HG03095 (cell line): Measurements from ENCODE around the gene CRYBG3.

Source experiments
- ATAC-seq: cut with Tn5 transposase; IDR thresholded peaks from one replicate; pipeline ENCODE4 v1.9.1; 2021; ENCODE audit warnings: moderate library complexity; ENCODE audit not compliant: unreplicated experiment

Gene CRYBG3

DNA sequence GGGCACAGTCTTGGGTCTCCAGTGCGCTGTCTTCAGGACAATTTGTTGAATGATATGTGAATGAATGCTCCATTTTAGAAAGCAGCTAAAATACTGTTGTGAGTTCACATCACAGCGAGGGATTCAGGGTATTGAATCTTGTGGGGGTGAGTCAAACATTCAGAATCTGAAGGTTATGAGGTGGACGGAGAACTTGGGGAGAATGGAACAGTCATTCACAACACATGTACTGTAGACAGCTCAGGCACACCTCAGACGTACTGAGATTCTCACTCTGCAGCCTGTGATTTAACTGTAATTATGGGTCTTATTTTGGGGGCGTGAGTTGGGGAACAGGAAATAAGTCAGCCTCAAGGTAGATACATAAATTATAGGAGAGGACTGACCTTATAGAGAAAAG lies 13.9 kb downstream of the CRYBG3 start:
- ATAC-seq, result no peak

DNA sequence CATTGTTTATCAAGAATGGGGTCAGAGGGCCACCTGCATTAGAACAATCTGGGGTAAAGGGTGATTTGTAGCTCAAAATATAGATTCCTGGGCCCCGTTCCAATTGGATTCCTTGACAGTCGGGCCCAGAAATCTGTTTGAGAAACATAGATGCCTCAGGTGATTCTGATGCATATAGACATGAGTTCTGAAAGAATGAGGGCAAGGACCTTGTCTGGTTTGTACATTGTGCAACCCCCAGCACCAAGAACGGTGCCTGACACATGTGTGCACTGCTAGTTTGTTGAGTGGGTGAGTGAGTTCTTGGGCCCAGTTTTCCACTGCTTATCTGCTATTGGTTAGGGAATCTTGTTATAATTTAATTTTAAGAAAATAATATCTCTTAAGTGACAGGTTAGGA lies 16.6 kb downstream of the CRYBG3 start:
- no peak for ATAC-seq

DNA sequence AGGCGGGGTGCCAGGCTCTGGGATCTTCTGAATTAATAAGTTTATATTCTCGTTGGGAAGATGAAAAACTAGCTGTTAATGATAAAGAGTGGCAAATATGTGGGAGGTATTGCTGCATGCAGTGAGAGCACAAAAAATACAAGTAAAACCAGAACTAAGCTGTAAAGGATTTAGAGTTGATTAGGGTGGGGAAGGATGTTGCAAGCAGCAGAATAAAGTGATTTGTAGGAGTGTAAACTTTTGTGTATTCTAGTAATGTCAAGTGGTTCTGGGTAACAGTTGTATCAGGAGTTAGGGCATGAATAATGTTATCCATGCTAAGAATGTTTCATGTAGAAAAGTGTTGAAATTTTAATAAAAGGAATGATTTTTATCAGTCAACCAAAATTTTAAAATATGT lies 18.1 kb downstream of the CRYBG3 start:
- no peak for ATAC-seq

DNA sequence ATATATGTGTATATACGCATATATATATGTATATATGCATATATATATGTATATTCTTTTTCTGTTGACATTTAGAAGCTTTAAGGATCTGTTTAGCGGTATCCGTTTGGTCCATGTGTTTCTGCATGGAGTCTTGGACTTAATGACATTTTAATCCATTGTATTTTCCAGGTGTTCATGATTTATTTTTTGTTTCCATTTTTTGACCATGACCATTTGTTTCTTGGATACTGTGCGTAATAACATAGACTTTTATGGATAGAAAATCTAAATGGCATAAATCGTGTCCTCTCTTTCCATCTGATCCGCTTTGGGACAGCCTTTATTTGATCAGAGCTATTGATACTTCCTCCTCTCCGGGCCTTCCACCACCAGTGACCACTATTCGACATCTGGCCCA lies 19.5 kb downstream of the CRYBG3 start:
- no peak for ATAC-seq

DNA sequence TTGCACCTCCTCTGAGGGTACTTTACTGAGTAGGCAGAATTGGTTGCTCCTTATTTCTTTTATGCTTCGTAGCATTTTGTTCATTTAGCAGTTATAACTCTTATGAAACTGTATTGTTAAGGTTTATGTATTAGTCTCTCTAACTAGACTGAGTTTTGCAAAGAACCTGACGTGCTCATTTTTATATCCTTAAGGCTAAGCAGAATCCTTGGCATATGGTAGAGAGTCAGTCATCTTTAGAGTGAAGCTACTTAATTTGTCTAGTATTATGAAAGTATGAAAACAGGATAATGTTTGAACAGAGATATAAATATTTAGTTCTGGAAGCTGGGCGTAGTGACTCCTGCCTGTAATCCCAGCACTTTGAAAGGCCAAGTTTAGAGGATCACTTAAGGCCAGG lies 20.1 kb downstream of the CRYBG3 start:
- no peak for ATAC-seq

DNA sequence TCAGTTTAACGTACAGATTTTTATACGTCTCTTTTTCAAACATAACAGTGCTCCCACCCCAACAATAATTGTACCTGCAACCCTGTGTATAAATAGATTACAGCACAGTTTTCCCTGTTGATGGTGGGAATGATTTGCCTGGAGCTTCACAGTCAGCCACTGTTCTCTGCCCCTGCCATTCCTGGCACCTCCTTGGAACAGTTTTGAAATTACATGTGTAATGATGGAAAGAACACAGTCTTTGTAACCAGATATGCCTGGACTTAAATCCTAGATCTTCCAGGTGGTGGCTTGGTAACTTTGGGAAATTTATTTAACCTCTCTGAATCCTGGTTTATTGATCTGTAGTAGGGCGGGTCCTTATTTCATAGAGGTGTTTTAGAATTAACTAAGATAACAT lies 27.0 kb downstream of the CRYBG3 start:
- ATAC-seq, result no peak

DNA sequence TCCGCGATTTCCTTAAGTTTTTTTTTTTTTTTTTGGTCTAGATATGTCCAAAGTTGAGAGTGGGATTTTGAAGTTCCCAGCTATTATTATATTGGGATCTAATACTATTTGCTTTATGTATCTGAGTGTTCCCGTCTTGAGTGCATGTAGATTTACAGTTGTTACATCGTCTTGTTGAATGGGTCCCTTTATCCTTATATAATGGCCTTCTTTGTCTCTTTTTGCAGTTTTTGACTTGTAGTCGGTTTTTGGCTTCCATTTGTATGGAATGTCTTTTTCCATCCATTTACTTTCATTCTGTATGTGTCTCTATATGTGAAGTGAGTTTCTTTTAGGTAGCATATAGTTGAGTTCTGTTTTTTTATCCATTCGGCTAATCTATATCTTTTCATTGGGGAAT lies 35.6 kb downstream of the CRYBG3 start:
- no peak for ATAC-seq

DNA sequence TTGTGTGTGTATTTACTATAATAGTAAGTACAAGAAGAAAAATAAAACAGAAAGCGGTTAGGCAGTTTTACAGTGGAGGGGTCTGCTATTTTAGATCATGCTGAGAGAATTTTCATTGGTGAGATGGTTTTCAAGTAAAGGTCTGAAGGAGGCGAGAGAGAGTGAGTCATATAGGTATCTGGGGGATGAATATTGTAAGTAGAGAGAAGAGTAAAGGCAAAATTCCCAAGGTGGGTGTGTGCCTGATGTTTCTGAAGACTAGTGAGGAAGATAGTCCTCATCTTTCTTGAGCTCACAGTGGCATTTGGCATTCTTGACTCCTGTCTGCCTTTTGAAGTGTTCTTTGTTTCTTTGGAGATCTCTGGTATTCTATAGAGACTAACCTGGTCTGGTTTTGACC lies 38.6 kb downstream of the CRYBG3 start:
- no peak for ATAC-seq

DNA sequence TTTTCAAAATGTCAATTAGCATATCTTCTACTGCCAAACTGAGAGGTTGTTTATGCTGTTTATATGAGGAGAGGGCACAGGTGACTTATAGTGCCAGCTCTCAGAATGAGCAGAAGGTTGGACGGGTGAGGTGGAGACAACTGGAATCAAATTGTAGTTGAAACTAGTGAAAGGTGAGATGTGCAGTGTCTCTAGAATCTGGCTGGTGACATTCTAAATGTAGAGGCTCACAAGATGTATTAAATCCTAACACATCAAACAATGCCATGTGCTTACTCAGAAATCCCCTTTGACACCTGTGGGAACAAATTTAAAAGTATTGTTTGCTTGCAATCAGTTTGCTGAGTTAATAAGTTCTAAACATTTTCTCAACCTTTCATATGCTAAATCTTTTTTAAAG lies 40.8 kb downstream of the CRYBG3 start:
- ATAC-seq, result no peak

DNA sequence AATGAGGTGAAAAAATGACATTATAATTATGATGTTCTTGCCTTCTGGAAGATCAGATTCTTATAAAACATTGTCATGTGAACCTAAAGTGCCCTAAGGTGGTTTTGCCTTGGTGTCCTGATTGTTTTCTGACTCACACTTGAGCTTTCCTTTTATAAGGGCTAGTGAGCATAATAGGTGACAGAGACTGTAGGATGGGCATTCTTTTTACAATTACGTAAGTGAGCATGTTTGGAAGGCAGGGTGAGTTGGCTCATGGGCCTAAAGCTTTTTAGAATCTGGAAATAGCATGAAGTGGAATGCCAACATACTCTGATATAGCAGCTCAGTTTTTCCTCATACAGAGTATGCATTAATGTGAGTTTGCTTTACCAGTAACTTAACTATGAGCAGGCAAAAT lies 41.2 kb downstream of the CRYBG3 start:
- no peak for ATAC-seq

DNA sequence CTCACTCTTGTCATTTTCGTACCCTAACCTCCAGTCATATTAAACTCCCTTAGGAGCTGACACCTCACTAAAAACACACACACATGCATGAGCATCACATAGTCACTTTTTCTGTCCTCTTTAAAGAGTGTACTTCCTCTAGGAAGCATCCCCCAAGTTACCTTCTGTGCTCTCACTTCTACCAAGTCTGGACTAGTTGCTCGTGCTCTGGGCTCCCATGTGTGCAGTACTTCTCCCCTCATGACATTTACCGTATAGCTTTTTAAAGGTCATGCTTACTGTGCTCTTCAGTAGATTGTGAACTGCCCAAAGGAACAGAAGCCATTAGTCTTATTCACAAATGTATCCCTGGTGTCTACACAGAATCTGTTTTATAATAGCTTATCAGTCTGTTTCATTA lies 42.0 kb downstream of the CRYBG3 start:
- ATAC-seq, result no peak

DNA sequence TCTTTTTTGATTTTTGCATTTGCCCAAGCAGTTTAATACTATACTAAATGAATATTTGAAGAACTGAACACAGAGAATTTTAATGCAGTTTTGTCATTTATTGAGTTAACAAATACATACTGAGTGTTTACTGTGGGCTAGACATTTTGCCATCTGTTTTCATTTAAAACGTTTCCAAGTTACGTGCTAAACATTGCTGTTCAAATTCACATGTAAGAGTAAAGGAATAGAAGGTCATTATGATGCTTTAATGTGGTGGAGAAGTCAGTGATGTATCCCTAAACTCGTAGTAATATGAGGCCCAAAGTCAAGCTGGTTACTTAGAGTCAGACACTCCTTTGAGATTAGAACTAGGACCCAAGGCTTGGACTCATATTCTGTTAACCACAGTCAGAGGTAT lies 49.4 kb downstream of the CRYBG3 start:
- no peak for ATAC-seq

DNA sequence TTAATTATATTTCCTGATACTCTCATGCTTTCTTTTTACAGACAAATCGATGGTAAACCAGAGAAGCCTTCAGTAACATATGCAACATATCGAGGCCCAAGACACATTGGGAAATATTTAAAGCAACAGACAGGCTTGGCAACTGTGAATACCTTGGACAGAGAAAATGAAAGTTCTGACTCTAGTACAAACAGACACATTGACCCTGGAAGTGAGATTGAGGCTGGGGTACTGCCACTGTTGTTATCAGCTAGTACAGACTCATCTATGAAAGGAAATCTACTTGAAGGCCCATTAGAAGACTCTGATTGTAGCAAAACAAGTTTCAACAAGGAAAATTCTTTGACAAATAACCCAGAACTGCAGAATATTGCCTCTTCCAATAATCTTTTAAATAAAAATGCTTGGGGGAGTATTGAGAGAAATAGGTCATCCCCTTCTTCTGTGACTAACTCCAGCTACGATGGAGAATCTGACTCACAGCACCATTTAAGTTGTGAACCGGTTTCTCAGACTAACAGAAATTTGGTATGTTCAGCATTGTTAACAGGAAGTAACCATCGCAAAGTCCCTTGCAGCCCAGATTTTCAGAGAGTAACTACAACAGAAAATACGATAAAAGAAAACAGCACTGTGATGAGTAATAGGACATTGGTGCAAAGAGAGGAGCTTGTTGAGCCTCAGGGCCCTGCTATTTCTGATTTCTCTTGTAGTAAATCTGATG lies 50.2 kb downstream of the CRYBG3 start:
- no peak for ATAC-seq

DNA sequence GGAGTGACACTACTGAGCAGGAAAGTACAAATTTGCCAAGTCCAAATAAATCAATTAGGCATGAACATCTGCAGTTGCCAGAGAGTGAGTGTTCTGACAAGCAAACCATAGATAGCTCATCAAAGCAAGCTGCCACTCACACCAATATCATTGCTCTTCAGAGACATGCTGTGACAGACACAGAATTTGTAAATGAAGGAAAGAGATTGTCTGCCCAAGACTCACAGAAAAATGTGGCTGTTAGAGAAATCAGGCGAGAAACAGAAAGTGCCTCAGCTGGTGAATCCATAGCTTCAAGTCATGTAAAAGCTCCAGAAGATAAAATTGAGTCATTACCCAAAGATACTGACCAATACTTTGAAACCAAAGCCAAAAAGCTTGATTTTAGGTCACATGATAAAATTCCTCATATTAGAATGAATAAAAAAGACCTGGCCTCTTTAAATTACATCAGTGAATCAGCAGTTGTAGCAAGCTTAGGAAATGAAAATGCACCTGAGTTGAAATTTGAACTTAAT lies 50.8 kb downstream of the CRYBG3 start:
- ATAC-seq, result no peak

DNA sequence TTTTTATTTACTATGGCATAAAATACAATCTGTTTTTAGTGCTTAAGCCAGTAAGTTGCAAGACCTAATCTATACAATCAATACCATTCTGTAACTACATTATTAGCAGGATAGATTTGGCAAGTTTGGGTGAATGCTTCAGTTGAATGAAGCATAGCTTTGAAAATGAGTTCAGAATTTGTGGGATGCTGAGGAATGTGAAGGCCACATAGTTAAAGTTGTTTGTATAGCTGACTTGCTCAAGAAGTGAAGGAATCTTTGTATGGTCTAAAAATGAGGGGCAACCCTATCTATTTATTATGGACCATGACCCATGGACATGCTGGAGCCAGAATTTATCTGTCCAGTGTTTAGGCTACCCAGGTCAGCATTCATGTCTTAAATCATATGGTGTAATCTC lies 58.5 kb downstream of the CRYBG3 start:
- ATAC-seq, result no peak

DNA sequence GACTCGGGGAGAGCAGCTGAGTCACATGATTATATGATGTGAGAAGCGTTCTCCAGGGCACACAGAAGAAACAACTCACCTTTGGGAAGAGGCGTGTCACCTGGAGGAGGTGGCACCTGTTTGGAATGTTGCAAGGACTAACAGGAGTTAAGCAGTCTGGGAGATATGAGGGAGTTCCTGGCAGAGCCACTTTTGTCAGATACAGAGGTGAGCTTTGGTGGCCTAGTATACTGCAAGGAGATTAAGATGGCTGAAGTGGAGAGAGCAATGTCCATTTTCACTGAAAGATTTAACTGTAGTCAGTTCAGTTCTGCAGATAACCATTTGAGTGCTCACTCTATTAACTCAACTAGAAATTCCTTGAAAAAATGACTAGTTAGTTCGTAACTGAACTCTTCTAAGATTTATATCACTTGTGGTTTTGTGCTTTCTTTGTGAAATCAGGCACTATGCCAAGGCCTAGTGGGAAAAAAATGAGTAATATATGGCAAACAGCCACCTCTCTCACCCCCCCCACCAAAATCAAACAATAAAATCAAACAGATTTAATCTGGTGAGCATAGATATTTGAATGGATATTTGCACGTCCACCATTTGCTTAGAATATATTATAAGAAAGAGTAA lies 61.3 kb downstream of the CRYBG3 start:
- no peak for ATAC-seq

DNA sequence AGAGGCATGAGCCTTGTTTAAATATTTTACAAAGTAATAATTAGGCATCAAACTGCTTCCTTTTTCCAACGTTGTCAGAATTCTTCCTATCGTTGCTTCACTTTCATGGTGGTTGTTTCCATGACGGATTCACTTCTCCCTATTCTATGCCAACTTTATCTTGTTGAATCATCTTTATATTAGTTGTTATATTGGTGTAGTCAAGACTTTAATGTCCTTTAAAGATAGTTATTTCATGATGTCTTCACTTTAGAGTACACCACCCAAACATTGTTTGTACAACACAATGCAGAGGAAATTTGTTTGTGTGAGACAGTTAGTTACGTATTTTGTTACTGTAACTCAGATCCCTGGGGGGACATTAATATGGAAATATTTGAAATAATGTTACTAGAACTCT lies 61.9 kb downstream of the CRYBG3 start:
- ATAC-seq, result no peak

DNA sequence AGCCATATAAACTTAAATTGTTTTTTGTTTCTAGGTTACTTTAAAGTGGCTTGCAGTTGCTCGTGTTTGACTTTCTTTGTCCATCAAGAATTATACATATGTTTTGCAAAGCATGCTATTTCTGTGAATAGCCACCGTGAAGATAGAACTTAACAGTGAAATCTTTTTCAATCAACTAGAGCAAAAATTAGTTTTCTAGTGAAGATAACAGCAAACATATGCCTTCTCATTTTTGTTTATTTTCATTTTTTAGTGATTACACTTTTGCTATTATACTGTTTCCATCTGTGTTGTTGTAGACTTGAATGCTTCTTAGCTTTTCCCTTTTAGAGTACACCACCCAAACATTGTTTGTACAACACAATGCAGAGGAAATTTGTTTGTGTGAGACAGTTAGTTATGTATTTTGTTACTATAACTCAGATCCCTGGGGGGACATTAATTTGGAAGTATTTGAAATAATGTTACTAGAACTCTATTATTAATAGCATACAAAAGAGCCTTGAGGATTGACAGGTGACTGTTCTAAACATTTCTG lies 62.8 kb downstream of the CRYBG3 start:
- ATAC-seq, result no peak

DNA sequence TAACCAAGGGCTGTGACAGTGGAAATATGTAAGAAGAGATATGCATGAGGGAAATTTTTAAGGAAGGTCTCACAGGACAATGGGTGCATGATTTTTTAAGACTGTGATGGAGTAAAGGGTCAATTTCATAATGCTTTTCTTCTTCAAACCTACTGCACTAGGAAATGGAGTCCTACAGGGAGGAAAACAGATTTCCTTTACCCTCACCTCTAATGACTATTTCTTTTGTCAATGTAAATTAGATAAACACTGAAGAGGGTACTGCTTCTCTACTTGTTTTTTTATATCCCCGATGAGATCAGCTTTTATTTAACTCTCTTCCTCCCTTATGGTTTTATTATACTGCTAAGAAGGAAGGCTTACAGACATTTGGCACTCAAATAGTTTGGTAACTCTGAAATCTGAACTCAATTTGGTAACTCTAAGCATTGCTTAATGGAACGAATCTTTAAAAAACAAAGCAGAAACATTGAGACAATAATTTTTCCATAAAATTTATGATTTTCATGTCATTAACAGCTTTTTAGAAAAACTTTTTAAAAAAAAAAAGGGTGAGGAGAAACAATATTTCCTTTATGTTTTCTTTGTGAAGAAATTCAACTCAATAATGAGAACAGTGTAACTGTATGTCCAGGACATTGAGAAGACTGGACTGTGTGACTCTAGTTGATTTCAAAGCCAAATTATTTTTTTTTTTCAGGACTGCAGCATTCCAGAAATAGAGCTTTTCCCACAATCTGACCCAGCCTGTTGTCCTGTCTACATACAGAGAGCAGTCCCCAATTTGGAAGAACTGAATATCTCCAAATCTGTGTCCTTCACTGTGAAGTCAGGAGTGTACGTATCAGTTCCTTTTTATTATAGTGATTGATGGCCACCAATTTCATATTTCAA lies 64.4 kb downstream of the CRYBG3 start:
- no peak for ATAC-seq

DNA sequence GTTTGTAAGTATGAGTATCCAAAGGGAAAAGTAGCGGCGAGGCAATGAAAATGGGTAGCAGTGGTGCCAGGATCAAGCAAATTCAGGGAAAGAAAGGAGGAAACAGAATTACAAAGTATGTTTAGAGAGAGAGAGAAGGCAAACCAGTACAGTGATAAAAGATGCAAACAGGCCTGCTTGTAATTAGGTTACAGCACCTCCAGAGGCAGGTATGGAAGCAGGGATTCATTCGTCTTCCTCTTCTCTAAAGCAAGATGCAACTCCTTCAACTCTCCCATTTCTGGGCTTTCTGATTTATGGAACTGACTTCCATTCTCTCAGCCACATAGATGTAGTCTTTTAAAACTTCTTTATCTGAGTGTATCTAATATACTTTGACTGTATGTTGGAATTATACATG lies 68.0 kb downstream of the CRYBG3 start:
- no peak for ATAC-seq

DNA sequence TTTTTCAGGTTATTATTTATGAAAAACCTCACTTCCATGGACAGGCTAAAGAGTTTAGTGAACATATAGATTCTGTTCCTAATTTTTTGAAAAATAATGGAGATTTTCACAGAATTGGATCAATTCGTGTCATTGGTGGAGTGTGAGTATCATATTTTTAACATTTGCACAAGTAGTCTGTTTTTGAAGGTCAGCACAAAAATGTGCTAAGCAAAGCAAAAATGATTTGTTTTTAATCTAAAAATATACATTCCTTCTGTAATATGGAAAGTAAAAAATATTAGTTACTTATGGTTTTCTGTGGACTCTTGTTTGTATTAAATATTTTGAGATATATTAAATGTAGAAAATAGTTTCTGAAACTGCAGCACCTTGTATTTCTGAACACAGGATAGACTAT lies 71.0 kb downstream of the CRYBG3 start:
- no peak for ATAC-seq

DNA sequence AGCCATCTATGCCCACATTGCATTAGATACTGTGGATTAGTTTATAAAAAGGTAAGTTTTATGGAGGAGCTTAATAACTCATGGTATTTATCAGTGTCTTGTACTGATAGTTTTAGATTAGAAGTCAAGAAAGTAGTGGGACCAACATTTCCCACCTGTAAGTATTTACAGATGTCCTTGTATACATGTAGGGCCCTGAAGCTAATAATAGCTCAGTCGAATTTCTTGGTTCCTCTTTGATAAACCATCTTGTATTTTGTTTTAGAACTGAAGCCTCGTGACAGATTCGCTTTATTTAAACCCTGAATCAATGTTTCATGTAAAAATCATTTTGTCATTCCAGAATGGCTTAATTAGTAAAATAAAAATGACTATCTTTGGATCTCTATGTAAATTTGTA lies 73.4 kb downstream of the CRYBG3 start:
- ATAC-seq, result peak; percentile 67
